Thyroid gland (tissue), 4 donors: Measurements from ENCODE around the gene PARP1. TPM values are rescaled to one million over a fixed set of nuclear protein-coding genes. Genes with fewer than 3 reads are reported as not detected.

Experiments
- DNase-seq, 2 donors: peaks; one replicate each; pipeline ENCODE4 v3.0.0-alpha.2; 2019
- H3K27ac ChIP-seq, 3 donors: fragments of 200-600 bp; sonication (generic); 1 replicate in 2 of 3; 2 replicates in 1 of 3; pipeline ENCODE4 v1.5.1; 2016 to 2019; ENCODE audit warnings: mild to moderate bottlenecking in 1 of 3, moderate library complexity in 1 of 3
- H3K27me3 ChIP-seq: fragments of 200-600 bp; sonication (generic); one replicate; pipeline ENCODE4 v1.5.1; 2019
- H3K36me3 ChIP-seq, 2 donors: fragments of 200-600 bp; sonication (generic); one replicate each; pipeline ENCODE4 v1.5.1; 2016 to 2019
- H3K4me1 ChIP-seq, 2 donors: fragments of 200-600 bp; sonication (generic); one replicate each; pipeline ENCODE4 v1.5.1; 2017 to 2019
- H3K4me3 ChIP-seq, 3 donors: fragments of 200-600 bp; sonication (generic); replicated peaks in 1 of 3; 1 replicate in 2 of 3; 2 replicates in 1 of 3; pipeline ENCODE4 v1.5.1; 2016; ENCODE audit warnings: mild to moderate bottlenecking in 1 of 3
- H3K9me3 ChIP-seq: fragments of 200-600 bp; sonication (generic); one replicate; pipeline ENCODE4 v1.5.1; 2017
- POLR2A ChIP-seq, 2 donors: fragments of 450-650 bp; IDR thresholded peaks; one replicate each; pipeline ENCODE4 v1.6.1; 2017; ENCODE audit warnings: antibody characterized with exemption in 2 of 2, mild to moderate bottlenecking in 2 of 2, moderate library complexity in 1 of 2
- WGBS, 2 donors: methylation state at CpG; one replicate each; pipeline ENCODE4 v1.1.5; 2017; 5-methylcytosine and 5-hydroxymethylcytosine counted together
- intact Hi-C: fragments of 100-400 bp; cut with DNase I; formaldehyde crosslinking; loops from one replicate; pipeline ENCODE4 v1.15.1; 2023
- total RNA-seq, 4 donors: library from RNA; depleted of rRNA; stranded (reverse); fragments of >200 nt; gene quantifications; one replicate each; pipeline ENCODE4 v1.2.3, GENCODE V29; 2016
- TF ChIP-seq, protein P1 (sequence below), 6 experiments: fragments of 200-600 bp in 3 of 6; fragments of 450-650 bp in 3 of 6; sonication (generic) in 3 of 6; IDR thresholded peaks; one replicate each; pipeline ENCODE4 v1.5.1; 2016 to 2019; ENCODE audit warnings: antibody characterized with exemption in 6 of 6, mild to moderate bottlenecking in 2 of 6, inconsistent platforms in 1 of 6, moderate library complexity in 1 of 6

PARP1 gene
- total RNA-seq, 4 donors from 2014 or later = 47.8 to 103 (median 90.5) TPM

DNA sequence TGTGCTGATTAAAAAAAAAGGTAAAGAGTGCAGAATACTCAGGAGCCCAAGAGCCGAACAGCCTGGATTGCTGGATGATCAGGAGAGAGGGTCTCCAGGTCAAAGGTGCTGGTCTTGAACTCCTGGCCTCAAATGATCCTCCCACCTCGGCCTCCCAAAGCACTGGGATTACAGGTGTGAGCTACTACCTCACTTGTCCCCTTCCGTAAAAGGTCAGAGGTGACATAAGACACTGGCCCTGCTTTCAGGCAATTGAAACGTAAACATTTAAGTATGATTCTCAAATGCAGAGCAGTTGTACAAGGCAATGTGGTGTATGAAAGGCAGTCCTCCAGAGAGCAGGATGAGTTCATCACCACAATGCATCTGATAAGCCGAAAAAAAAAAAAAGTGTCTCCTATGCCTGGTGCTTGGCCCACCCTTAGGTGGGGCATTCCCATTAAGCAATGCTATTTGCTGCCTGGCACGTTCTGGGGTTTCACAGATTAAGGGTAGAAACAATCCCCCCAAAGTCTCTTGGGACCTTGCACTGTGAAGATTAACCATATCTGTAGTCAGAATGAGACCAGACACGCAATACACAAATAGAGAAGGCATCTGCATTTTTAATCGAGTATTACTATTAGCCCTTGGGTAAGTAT is 47.7 kb downstream of the PARP1 start:
- no peak for DNase-seq

GRCh38 chr1:226357416-226357815 is 50.5 kb downstream of the PARP1 start:
- intact Hi-C loops = no loop called here
- DNase-seq = no peak

More for the DNA sequence above, 47.7 kb downstream of the PARP1 start:
- intact Hi-C loops = no loop called here
- H3K4me1 ChIP-seq = no peaks in the 10 kb centered on the region
- no peak overlapping the region for H3K4me3 ChIP-seq
- TF ChIP-seq, protein P1, sequence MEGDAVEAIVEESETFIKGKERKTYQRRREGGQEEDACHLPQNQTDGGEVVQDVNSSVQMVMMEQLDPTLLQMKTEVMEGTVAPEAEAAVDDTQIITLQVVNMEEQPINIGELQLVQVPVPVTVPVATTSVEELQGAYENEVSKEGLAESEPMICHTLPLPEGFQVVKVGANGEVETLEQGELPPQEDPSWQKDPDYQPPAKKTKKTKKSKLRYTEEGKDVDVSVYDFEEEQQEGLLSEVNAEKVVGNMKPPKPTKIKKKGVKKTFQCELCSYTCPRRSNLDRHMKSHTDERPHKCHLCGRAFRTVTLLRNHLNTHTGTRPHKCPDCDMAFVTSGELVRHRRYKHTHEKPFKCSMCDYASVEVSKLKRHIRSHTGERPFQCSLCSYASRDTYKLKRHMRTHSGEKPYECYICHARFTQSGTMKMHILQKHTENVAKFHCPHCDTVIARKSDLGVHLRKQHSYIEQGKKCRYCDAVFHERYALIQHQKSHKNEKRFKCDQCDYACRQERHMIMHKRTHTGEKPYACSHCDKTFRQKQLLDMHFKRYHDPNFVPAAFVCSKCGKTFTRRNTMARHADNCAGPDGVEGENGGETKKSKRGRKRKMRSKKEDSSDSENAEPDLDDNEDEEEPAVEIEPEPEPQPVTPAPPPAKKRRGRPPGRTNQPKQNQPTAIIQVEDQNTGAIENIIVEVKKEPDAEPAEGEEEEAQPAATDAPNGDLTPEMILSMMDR (IDR thresholded peaks at IDR 0.05) = no peak
- TF ChIP-seq POLR2A (IDR thresholded peaks at IDR 0.05) = no peak
- no peaks in the 10 kb centered on the region for H3K27me3 ChIP-seq
- no peaks in the 10 kb centered on the region for H3K9me3 ChIP-seq
- 94 to 95% methylated on average over 8 of the region's 8 CpGs for WGBS, 2 donors
- no peak overlapping the region for H3K27ac ChIP-seq
- peaks cover 44 to 49% of the 10 kb centered on the region in 2 donors for H3K36me3 ChIP-seq

GRCh38 chr1:226355669-226356551 is 52.0 kb downstream of the PARP1 start:
- intact Hi-C loops = no loop called here
- no peak for DNase-seq

More at GRCh38 chr1:226357416-226357815, 50.5 kb downstream of the PARP1 start:
- TF ChIP-seq, protein P1 (IDR thresholded peaks at IDR 0.05) = no peak
- no peak for TF ChIP-seq POLR2A (IDR thresholded peaks at IDR 0.05)
- Histone ChIP-seq H3K9me3 (no peaks in the 10 kb centered on the region), H3K27me3 (no peaks in the 10 kb centered on the region), H3K36me3 (peaks cover 23 to 25% of the 10 kb centered on the region in 2 donors), H3K4me3 (no peak overlapping the region), H3K4me1 (no peaks in the 10 kb centered on the region), H3K27ac (no peak overlapping the region)
- WGBS, 2 donors = 94 to 100% methylated on average over 2 of the region's 2 CpGs

DNA sequence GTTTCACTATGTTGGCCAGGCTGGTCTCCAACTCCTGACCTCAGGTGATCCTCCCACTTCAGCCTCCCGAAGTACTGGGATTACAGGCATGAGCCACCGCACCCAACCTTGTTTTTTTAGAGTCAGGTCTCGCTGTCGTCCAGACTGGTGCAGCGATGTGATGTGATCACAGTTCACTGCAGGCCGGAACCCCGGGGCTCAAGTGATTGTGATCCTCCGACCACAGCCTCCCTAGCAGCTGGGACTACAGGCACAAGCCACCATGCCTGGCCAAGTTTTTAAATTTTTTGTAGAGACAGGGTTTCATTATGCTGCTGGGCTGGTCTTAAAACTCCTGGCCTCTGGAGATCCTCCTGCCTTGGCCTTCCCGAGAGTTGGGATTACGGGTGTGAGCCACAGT is 52.9 kb downstream of the PARP1 start:
- Histone ChIP-seq H3K27me3 (no peaks in the 10 kb centered on the region), H3K4me3 (no peak overlapping the region), H3K4me1 (peaks cover 2 to 6% of the 10 kb centered on the region in 2 donors), H3K36me3 (peaks cover 6 to 8% of the 10 kb centered on the region in 2 donors), H3K27ac (no peak overlapping the region), H3K9me3 (no peaks in the 10 kb centered on the region)
- WGBS, 2 donors = 92 to 96% methylated on average over 10 of the region's 10 CpGs
- intact Hi-C loops = no loop called here
- TF ChIP-seq, protein P1 (IDR thresholded peaks at IDR 0.05) = no peak
- TF ChIP-seq POLR2A (IDR thresholded peaks at IDR 0.05) = no peak
- DNase-seq = no peak

More at GRCh38 chr1:226355669-226356551, 52.0 kb downstream of the PARP1 start:
- Histone ChIP-seq H3K4me1 (no peaks in the 10 kb centered on the region), H3K9me3 (no peaks in the 10 kb centered on the region), H3K36me3 (peaks cover 8 to 12% of the 10 kb centered on the region in 2 donors), H3K27ac (no peak overlapping the region), H3K4me3 (no peak overlapping the region), H3K27me3 (no peaks in the 10 kb centered on the region)
- TF ChIP-seq, protein P1 (IDR thresholded peaks at IDR 0.05) = no peak
- TF ChIP-seq POLR2A (IDR thresholded peaks at IDR 0.05) = no peak
- 73 to 83% methylated on average over 6 of the region's 6 CpGs for WGBS, 2 donors
